ENCODE measurements around the gene GBX1.
A peak's percentile ranks its signal among the peaks of the same experiment; 100 is the strongest.

Gene GBX1

GRCh38 chr7:151114151-151115090, 53.1 kb downstream of the GBX1 start:
- peak; percentile 44 for DNase-seq (ENCODE audit: low spot score)

GRCh38 chr7:151113344-151114150, 53.9 kb downstream of the GBX1 start:
- peak; percentile 93 for DNase-seq (ENCODE audit: low spot score)

GRCh38 chr7:151110941-151111645, 56.4 kb downstream of the GBX1 start:
- DNase-seq (ENCODE audit: low spot score), result peak; percentile 75

DNA sequence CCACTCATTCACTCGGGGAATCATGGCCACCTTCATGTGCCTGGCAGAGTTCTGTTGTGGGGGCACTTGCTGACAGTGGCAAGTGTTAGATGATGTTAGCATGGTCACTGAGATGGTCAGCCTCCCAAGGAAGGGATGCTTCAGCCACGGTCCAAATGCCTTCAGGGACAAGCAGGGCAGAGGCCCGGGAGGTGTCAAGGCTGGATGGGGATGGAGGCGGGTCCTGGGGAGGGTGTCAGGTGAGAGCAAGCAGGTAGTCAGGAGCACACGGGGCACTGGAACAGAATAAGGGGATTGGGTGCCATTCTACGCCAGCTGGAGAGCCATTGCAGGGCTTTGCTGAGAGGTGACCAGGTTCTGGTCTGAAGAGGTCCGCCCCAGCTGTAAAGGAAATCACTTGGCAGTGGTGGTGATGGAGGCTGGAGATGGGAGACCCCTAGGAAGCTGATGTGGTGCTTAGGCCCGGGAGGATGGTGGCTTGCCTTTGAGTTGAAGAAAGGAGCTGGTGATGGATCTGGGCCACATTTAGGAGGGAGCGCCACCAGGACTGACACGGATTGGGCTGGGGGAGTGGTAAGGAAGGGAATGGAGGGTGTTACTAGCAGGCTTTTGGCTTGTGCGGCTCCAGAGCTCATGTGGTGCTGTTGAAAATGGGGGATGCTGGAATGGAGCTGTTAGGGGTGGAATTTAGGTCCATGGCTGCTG, 57.1 kb downstream of the GBX1 start:
- no peak for DNase-seq (ENCODE audit: low spot score)

DNA sequence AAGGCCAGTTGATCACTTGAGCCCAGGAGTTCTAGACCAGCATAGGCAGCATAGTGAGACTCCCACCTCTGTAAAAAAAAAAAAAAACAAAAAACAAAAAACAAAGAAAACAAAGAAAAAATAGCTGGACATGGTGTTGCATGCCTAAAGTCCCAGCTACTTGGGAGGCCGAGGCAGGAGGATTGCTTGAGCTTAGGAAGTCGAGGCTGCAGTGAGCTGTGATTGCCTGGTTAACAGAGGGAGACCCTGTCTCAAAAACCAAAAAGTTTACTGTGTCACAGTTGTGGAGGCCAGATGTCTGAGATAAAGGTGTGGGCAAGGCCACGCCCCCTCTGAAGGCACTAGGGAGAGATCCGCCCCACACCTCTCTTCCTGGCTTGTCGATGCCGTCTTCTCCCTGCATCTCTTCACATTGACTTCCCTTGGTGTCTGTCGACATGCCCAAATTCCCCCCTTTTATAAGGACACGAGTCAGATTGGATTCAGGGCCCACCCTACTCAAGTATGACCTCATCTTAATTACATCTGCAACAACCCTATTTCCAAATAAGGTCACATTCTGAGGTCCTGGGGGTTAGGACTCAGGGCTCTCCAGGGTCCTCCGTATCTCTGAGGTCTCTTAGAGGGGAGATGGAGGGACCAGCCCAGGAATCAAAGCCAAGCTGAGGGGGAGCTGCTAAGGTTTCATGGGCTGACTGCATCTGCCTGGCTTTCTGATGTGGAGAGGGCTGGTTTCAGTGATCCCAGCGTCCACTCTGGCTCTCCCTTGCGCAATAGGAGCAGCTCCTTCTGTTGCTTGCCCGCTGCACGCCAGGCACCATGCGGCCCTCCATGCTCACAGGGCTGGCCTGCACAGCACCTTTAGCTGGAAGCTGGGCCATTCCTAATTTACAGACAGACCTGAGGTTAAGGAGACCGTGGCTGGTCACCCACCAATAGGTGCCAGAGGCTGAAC, 58.1 kb downstream of the GBX1 start:
- DNase-seq (ENCODE audit: low spot score), result no peak

- DNase-seq (ENCODE audit: low spot score), result no peak
These were observed 59.6 kb downstream of the GBX1 start for GRCh38 chr7:151107882-151108281.

DNA sequence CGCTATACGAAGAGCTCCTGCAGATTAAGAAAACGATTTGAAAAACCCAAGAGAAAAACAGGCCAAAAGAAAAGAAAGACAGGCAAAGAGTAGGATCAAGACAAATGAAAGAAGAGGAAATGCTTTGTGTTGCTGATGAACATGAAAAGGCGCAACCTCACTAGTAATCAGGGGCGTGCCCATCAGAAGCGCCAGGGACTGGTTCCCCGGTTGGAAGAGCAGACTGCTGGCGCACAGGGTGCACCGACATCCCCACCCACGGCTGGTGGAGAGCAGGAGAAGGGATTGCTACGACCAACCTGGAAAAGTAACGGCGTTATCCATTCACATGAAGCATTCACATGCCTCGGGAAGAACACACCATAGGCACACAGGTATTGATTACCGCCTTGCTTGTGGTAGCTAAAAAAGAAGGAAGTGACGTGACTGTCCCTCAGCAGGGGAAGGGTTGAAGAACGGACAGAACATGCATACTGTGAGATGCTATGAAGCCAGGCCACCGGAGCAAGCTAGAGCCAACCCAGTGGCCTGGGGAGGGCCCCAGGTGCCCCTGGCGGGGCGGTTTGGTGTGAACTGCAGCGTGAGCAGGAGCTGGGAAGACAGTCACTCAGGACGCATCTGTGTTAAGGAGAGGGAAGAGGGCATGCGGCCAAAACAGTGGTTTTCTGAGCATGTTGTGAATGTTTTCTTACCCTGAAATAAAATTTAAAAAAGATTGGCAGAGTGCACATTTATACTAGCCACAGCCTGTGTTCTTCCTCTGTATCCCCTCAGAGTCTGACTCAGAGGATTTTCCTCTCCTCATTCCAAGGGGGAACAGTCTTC, 62.9 kb downstream of the GBX1 start:
- no peak for DNase-seq (ENCODE audit: low spot score)

DNA sequence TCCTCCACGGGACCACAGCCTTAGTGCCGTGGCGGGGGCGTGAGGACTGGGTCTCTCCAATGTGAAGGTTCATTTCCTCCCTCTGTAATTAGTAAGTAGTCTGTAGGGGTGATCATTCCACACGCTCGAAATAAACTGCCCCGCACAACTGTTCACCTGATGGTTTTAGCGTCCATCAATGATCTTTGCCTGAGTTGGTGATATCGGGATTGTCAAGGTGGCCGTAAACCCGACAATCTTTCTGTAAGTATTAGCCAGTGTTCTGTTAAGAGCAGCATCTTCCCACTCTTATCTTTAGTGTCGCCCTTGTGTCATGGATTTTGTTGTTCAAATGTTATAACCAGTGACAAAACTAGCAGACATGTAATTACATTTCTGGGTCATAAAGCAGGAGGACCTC, 63.5 kb downstream of the GBX1 start:
- DNase-seq (ENCODE audit: low spot score), result no peak

GRCh38 chr7:151102991-151103390, 64.5 kb downstream of the GBX1 start:
- no peak for DNase-seq (ENCODE audit: low spot score)

DNA sequence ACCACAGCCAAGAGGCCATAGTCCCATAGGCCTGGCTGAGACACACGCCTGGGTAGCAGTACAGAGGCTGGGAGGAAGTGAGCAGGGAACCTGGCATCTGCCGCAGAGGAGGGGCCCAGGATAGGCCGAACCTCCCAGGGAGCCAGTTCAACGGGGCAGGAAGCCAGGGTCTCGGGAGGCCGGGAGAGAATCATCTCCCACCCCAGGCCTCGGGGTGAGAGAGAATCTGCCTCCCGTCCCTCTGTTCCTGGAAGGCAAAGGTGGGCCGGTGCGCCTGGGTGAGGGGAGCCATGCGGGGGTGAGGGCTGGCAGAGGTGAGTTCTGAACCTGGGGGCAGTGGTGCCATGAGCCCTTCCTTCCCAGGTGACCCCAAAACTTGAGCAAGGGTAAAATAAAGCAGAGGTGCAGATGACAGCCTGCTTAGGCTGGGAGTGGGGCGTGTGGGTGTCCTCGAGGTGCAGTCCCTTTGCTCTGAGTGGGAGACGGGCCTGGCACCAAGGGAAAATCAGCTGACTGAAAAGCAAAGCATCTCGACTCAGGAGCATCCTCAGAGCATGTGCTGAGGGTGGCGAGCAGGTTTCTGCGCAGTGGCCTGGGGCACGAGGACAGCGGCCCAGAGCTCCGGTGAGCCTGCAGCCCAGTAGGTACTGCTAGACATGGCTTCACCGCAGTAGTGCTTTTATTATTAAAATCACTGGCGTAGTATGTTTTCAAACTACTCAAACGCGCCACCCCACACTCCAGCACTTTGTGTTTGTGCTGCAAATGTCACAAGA, 65.7 kb downstream of the GBX1 start:
- no peak for DNase-seq (ENCODE audit: low spot score)

DNA sequence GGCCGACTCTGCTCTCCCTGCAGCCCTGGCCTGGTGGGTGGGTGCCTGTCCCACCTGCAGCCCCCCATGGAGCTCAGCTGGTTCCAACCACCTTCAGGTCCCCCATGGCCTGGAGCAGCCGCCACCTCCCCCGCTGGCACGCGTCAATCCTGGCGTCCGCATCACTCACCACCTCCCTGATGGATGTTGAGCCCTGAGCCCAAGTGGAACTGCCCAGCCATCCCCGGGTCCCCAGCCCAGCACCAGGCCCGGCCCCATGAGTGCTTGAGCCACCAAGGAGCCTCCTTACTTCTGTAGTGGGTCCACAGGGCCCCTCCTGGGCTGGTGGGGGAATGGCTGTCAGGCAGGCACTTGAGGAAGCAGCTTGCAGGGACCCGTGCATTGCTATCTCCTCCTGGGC, 66.6 kb downstream of the GBX1 start:
- no peak for DNase-seq (ENCODE audit: low spot score)

- DNase-seq (ENCODE audit: low spot score), result no peak
These were observed 67.8 kb downstream of the GBX1 start for GRCh38 chr7:151099486-151100211.
